GM23338 (cell line): Measurements from ENCODE around the gene TPO. TPM values are rescaled to one million over a fixed set of nuclear protein-coding genes. Genes with fewer than 3 reads are reported as not detected.

Source experiments
- ATAC-seq: fragments of 200-7000 bp; cut with Tn5 transposase; 3 replicates; pipeline ENCODE4 v1.9.1; 2020
- DNase-seq: peaks from one replicate; pipeline ENCODE4 v3.0.0-alpha.2; 2015; ENCODE audit warnings: low spot score
- H2AFZ ChIP-seq: fragments of 200-600 bp; sonication (generic); 2 replicates; pipeline ENCODE4 v1.8.0; 2016; ENCODE audit warnings: antibody characterized with exemption, mild to moderate bottlenecking, moderate library complexity
- H3F3A ChIP-seq: fragments of 200-600 bp; sonication (generic); replicated peaks from 2 replicates; pipeline ENCODE4 v1.8.0; 2017; ENCODE audit warnings: antibody characterized with exemption, mixed run types, low read depth
- H3K27ac ChIP-seq: fragments of 200-600 bp; sonication (generic); 2 replicates; pipeline ENCODE4 v1.6.1; 2016; ENCODE audit warnings: low read depth
- H3K27me3 ChIP-seq: fragments of 200-600 bp; sonication (generic); 2 replicates; pipeline ENCODE4 v1.8.0; 2016; ENCODE audit warnings: mild to moderate bottlenecking, mixed run types, moderate library complexity; ENCODE audit not compliant: insufficient read depth
- H3K36me3 ChIP-seq: fragments of 200-600 bp; sonication (generic); 2 replicates; pipeline ENCODE4 v1.8.0; 2016; ENCODE audit warnings: mild to moderate bottlenecking; ENCODE audit not compliant: insufficient read depth
- H3K4me1 ChIP-seq: fragments of 200-600 bp; sonication (generic); 2 replicates; pipeline ENCODE4 v1.8.0; 2016; ENCODE audit warnings: mild to moderate bottlenecking, moderate library complexity; ENCODE audit not compliant: insufficient read depth
- H3K4me2 ChIP-seq: fragments of 200-600 bp; sonication (generic); 2 replicates; pipeline ENCODE4 v1.7.1; 2017; ENCODE audit warnings: mixed run types
- H3K4me3 ChIP-seq: fragments of 200-600 bp; sonication (generic); 2 replicates; pipeline ENCODE4 v1.6.1; 2016; ENCODE audit warnings: mixed run types
- H3K79me2 ChIP-seq: fragments of 200-600 bp; sonication (generic); replicated peaks from 2 replicates; pipeline ENCODE4 v1.8.0; 2017; ENCODE audit warnings: mild to moderate bottlenecking; ENCODE audit not compliant: insufficient read depth
- H3K9me2 ChIP-seq: fragments of 200-600 bp; sonication (generic); 2 replicates; pipeline ENCODE4 v1.8.0; 2017; ENCODE audit not compliant: insufficient read depth
- H4K20me1 ChIP-seq: fragments of 200-600 bp; sonication (generic); replicated peaks from 2 replicates; pipeline ENCODE4 v1.8.0; 2017; ENCODE audit warnings: mild to moderate bottlenecking; ENCODE audit not compliant: insufficient read depth
- H3K27ac Mint-ChIP-seq: 2 replicates; pipeline ENCODE4 v1.8.0; 2020; ENCODE audit warnings: inconsistent platforms, mild to moderate bottlenecking, moderate library complexity, mixed read lengths
- H3K27me3 Mint-ChIP-seq: 3 replicates; pipeline ENCODE4 v1.8.0; 2022; ENCODE audit warnings: low read depth, mild to moderate bottlenecking, moderate library complexity, mixed read lengths, inconsistent platforms; ENCODE audit not compliant: insufficient read depth, poor library complexity
- H3K36me3 Mint-ChIP-seq: 3 replicates; pipeline ENCODE4 v1.8.0; 2021; ENCODE audit warnings: low read depth, mild to moderate bottlenecking, inconsistent platforms, moderate library complexity, mixed read lengths
- H3K4me1 Mint-ChIP-seq: 3 replicates; pipeline ENCODE4 v1.8.0; 2020; ENCODE audit warnings: mild to moderate bottlenecking, inconsistent platforms, mixed read lengths
- H3K4me3 Mint-ChIP-seq: 3 replicates; pipeline ENCODE4 v1.8.0; 2021; ENCODE audit warnings: moderate library complexity, mild to moderate bottlenecking, inconsistent platforms, mixed read lengths
- H3K9me3 Mint-ChIP-seq: 3 replicates; pipeline ENCODE4 v1.8.0; 2020; ENCODE audit warnings: moderate library complexity, mild to moderate bottlenecking, inconsistent platforms, mixed read lengths
- CTCF ChIP-seq, 2 experiments: fragments of 200-600 bp in 1 of 2; sonication (generic) in 1 of 2; conservative IDR thresholded peaks; 2 replicates each; pipeline versions ENCODE4 v1.5.1 to v1.6.1; 2016 to 2017; ENCODE audit warnings: antibody characterized with exemption in 2 of 2, low read depth in 2 of 2, mild to moderate bottlenecking in 2 of 2, moderate library complexity in 1 of 2
- ETS1 ChIP-seq: IDR thresholded peaks from 2 replicates; pipeline ENCODE4 v1.6.1; 2016; ENCODE audit warnings: antibody characterized with exemption
- EZH2 ChIP-seq: fragments of 200-600 bp; sonication (generic); IDR thresholded peaks from one replicate; pipeline ENCODE4 v1.8.0; 2017; ENCODE audit warnings: antibody characterized with exemption, mild to moderate bottlenecking, low read depth; ENCODE audit not compliant: unreplicated experiment
- JUNB ChIP-seq: IDR thresholded peaks from one replicate; pipeline ENCODE4 v1.6.1; 2016; ENCODE audit warnings: antibody characterized with exemption; ENCODE audit not compliant: unreplicated experiment
- POLR2AphosphoS5 ChIP-seq: IDR thresholded peaks from 2 replicates; pipeline ENCODE4 v1.6.1; 2016; ENCODE audit warnings: antibody characterized with exemption, low read depth
- REST ChIP-seq: IDR thresholded peaks from one replicate; pipeline ENCODE4 v1.6.1; 2018; ENCODE audit warnings: antibody characterized with exemption; ENCODE audit not compliant: unreplicated experiment
- STAT1 ChIP-seq: IDR thresholded peaks from one replicate; pipeline ENCODE4 v1.6.1; 2016; ENCODE audit warnings: antibody characterized with exemption; ENCODE audit not compliant: unreplicated experiment
- ZNF114 ChIP-seq: fragments of 250-450 bp; sonication (Bioruptor Pico); IDR thresholded peaks from 2 replicates; pipeline ENCODE4 v1.5.0; 2020; ENCODE audit warnings: mild to moderate bottlenecking, moderate library complexity
- ZNF331 ChIP-seq: fragments of 250-450 bp; sonication (Bioruptor Pico); IDR thresholded peaks from 2 replicates; pipeline ENCODE4 v1.5.0; 2020; ENCODE audit warnings: low read depth, mild to moderate bottlenecking, moderate library complexity
- ZNF462 ChIP-seq: fragments of 250-450 bp; sonication (Bioruptor Pico); IDR thresholded peaks from 2 replicates; pipeline ENCODE4 v1.5.0; 2020; ENCODE audit warnings: mild to moderate bottlenecking, moderate library complexity
- polyA plus RNA-seq: library from polyadenylated mRNA; unstranded; fragments of >200 nt; fragmentation: Nextera tagmentation; extraction: Ambion mirVana; gene quantifications from 2 replicates; pipeline ENCODE4 v1.2.1, GENCODE V29; 2016
- total RNA-seq: library from RNA; depleted of rRNA; stranded (reverse); fragments of >200 nt; shearing (Covaris generic); gene quantifications from 2 replicates; pipeline ENCODE4 v1.2.3, GENCODE V29; 2014

Gene TPO
- total and polyA plus RNA-seq, 2 experiments from 2014 or later, result 0.74 TPM; not detected in 1

GRCh38 chr2:1437537-1437936, 24.3 kb downstream of the TPO start (continued):
- TF ChIP-seq CTCF (conservative IDR thresholded peaks at IDR 0.05; ENCODE audit: low read depth in 2 of 2) (no peak), STAT1 (no peak), REST (no peak), ZNF114 (CRISPR knock-in tag) (no peak)

- Histone ChIP-seq H3K27me3 (no peaks in the 10 kb centered on the region), H3K27ac (no peak overlapping the region), H3K36me3 (no peaks in the 10 kb centered on the region), H3K4me3 (no peak overlapping the region), H3F3A (no peaks in the 10 kb centered on the region), H3K4me1 (no peaks in the 10 kb centered on the region), H3K79me2 (no peaks in the 10 kb centered on the region), H4K20me1 (no peaks in the 10 kb centered on the region), H3K4me2 (no peak overlapping the region), H2AFZ (no peak overlapping the region), H3K9me2 (no peaks in the 10 kb centered on the region)
- no peak overlapping the region for H3K27ac Mint-ChIP-seq
- ATAC-seq (no peak), DNase-seq (no peak)
- H3K9me3 Mint-ChIP-seq, result peaks cover 20% of the 10 kb centered on the region
- H3K36me3 Mint-ChIP-seq, result no peaks in the 10 kb centered on the region; the same call in 2 of the 3 replicates
- TF ChIP-seq ETS1, result no peak
- no peak for TF ChIP-seq ZNF114 (CRISPR knock-in tag)
- TF ChIP-seq JUNB, result no peak
- no peak for TF ChIP-seq STAT1
- no peak for TF ChIP-seq EZH2
- no peak for TF ChIP-seq POLR2AphosphoS5
- no peak for TF ChIP-seq ZNF462
- TF ChIP-seq ZNF331 (CRISPR knock-in tag), result no peak
- H3K4me1 Mint-ChIP-seq, result no peaks in the 10 kb centered on the region
- H3K4me3 Mint-ChIP-seq, result no peak overlapping the region
- peaks cover 6% of the 10 kb centered on the region for H3K27me3 Mint-ChIP-seq
Observed at GRCh38 chr2:1438972-1439371, 25.7 kb downstream of the TPO start.
